Measurements from ENCODE around the gene MRPL28.

Gene MRPL28

GRCh38 chr16:320206-320605 lies 50.1 kb downstream of the MRPL28 start:
- H3K27ac ChIP-seq, result peak overlapping the region; percentile 31; the same call in 1 of the 2 replicates
- DNase-seq (ENCODE audit: low spot score), result no peak
- TF ChIP-seq CTCF (conservative IDR thresholded peaks at IDR 0.05; ENCODE audit: low read depth), result no peak
- ChIA-PET POLR2A (ENCODE audit: low non-redundant PET) (no interaction called here), CTCF (no interaction called here)

- no peak for TF ChIP-seq CTCF (conservative IDR thresholded peaks at IDR 0.05; ENCODE audit: low read depth)
- ChIA-PET CTCF (no interaction called here), POLR2A (ENCODE audit: low non-redundant PET) (no interaction called here)
- H3K27ac ChIP-seq, result peak overlapping the region; percentile 8; the same call in 1 of the 2 replicates
- DNase-seq (ENCODE audit: low spot score), result no peak
Observed at GRCh38 chr16:318628-319027, 51.7 kb downstream of the MRPL28 start.

GRCh38 chr16:317583-317982 lies 52.8 kb downstream of the MRPL28 start:
- ChIA-PET POLR2A (ENCODE audit: low non-redundant PET) (no interaction called here), CTCF (interaction anchor here (0.8 kb wide), 1 partner anchor 184 kb away, joined by 4 read pairs; no protein-coding TSS in a partner anchor)
- no peak for TF ChIP-seq CTCF (conservative IDR thresholded peaks at IDR 0.05; ENCODE audit: low read depth)
- DNase-seq (ENCODE audit: low spot score), result no peak
- 0 out of 2 replicates have a peak overlapping the region, but pooled peaks have one; percentile 8 for H3K27ac ChIP-seq
